GM19328 (cell line): Measurements from ENCODE around the gene HCN1.
"Not testable (repeated sequence)": the region's sequence is repeated elsewhere in the genome, so short reads cannot be mapped to it uniquely, and the experiment has no call there.

ENCODE experiments used
- ATAC-seq: cut with Tn5 transposase; IDR thresholded peaks from one replicate; pipeline ENCODE4 v1.9.1; 2021; ENCODE audit warnings: mild to moderate bottlenecking, moderate library complexity; ENCODE audit not compliant: unreplicated experiment

Gene HCN1

GRCh38 chr5:45437752-45438151 lies 258.4 kb downstream of the HCN1 start:
- no peak for ATAC-seq

DNA sequence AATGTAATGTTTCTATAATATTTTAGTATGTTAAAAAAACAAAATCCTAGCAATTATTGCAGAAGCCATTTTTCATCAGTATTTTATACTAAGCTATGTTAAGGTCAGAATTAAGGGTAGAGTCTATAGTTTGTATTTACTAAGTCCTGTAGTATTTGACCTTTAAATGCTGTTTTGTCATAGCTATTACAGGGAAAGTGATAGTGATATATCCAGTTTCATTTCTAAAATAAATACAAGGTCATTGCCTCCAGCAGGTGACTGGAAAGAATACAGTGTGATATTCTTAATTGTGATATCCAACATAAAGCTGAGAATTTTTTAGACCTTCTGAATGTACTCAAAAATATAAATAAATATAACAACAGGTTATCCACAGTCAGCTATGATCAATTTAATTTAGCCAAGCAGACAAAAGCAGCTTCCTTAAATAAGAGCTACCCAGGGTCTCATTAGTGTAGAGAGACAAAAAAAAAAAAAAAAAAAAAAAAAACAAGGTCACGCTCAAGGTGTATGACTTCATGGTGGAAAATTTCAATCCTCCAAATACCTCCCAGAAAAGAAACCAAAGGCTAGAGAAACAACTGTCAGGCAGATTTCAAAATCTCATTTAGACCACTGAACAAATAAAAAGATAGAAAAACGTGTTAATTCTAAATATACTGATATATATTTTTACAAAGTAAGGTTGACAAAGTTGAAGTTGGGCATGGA lies 278.7 kb downstream of the HCN1 start:
- ATAC-seq: no peak

- ATAC-seq: no peak
Observed at GRCh38 chr5:45414620-45415573, 281.3 kb downstream of the HCN1 start.

DNA sequence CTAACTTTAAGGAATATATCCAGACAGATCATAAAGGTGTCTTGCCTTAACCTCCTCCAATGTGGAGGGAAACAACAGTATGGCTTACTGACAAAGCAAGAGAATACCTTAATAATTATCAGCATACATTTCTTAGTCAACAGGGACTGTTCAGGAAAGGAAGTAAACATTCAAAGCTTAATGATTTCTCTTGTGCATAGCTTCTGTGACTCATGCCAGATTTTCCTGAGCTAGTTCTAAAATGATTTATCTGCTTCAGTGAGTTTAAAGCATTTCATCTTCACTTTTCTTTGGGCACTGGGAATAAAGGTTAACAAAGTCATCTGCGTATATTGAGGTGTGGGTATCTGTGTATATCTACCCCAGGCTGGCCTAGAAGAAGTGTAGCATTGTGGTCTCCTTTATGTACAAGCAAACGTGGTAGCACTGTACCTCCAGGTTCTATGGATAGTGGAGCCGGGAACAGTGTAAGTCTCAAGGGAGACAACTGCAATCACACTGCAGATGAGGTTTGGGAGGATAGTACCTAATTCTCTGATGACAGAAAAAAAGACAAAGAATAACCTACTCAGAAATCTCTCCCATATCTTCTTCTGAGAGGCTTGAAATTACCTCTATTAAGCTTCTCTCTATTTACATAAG lies 284.1 kb downstream of the HCN1 start:
- no peak for ATAC-seq

DNA sequence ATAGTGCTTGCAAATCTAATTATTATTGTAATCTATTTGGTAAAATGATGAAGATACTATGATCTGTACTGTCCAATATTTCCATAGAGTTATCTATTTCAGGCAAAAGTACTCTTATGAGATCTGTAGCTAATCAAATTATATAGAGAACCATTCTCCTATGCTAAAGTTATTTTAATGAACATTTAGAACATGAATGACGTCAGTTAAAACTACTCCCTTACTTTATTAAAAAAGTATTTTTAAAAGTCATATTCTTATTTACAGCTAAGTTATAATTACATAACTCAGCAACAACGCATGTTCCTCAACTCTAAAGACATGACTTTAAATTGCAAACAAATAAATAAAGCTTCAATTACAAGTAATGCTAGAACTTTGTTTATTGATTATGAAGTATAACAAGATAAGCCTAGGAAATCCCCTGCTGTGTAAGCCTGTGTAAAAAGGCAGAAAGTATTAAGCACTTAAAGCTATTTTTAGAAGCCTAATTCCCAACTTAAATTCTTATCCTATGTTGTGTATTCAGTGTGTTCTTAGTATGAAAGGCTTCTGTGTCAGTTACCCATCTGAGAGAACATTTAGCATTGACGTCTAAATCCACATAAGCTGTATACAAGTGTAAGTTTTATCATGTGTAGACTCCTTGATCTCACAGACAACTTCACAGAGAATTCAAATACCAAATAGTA lies 285.7 kb downstream of the HCN1 start:
- ATAC-seq: no peak

DNA sequence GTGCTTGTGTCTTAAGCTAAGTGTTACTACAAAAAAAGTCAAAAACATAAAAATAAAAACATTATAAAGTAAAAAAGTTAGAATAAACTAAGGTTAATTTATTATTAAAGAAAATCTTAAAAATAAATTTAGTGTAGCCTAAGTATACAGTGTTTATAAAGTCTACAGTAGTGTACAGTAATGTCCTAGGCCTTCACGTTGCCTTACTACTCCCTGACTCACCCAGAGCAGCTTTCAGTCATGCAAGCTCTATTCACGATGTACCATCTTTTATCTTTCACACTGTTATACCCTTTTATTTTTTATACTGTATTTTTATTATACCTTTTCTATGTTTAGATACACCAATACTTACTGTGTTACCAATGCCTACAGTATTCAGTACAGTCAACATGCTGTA lies 288.1 kb downstream of the HCN1 start:
- ATAC-seq: no peak

GRCh38 chr5:45402804-45403455 lies 293.2 kb downstream of the HCN1 start:
- ATAC-seq: no peak

DNA sequence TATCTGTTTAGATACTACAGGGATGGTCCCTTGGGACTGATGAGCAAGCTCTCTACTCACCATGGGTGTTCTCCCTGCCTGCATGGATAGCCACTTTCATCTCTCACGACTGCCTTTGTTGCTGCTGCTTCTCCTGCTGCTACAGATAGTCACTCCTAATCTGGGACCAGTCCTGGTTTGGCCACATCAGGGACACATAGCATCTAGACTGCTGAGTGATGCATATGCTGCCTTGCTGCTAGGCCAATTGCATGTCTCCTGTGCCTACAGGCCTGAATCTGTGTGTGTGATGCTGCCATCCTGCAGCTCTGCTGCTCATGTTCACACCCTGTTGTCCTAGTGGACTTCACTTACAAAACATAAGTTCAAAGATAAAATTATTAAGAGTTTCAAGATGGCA lies 297.1 kb downstream of the HCN1 start:
- ATAC-seq: no peak

- no peak for ATAC-seq
Observed at GRCh38 chr5:45385321-45386058, 310.7 kb downstream of the HCN1 start.

- no peak for ATAC-seq
Observed at GRCh38 chr5:45383985-45384384, 312.2 kb downstream of the HCN1 start.

DNA sequence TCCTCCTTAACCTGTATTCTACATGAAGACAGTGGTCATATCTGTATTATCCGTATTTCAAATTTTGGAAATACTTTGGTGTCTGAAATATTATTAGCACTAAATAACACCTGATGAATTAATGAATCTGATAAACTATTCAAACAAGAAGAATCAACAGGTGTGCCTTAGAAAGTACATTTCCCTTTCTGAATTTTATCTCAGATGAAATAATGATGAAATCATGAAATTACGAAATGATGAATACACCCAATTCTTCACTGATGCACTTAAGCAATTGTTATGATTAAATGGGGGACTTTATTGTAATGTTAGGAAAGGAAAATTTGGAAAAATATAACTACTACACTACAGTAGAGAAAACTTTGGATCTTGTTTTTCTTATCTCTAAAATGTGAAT lies 313.6 kb downstream of the HCN1 start:
- ATAC-seq: no peak

GRCh38 chr5:45376417-45376816 lies 319.8 kb downstream of the HCN1 start:
- no peak for ATAC-seq

DNA sequence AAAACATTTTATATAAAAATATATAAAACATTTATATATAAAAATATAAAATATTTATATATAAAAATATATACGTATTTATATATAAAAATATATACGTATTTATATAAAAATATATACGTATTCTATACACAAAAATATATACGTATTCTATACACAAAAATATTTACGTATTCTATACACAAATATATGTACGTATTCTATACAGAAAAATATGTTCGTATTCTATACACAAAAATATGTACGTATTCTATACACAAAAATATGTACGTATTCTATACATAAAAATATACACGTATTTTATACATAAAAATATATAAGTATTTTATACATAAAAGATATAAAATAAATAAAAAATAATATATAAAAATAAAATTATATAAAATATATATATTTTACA lies 323.6 kb downstream of the HCN1 start:
- no peak for ATAC-seq

DNA sequence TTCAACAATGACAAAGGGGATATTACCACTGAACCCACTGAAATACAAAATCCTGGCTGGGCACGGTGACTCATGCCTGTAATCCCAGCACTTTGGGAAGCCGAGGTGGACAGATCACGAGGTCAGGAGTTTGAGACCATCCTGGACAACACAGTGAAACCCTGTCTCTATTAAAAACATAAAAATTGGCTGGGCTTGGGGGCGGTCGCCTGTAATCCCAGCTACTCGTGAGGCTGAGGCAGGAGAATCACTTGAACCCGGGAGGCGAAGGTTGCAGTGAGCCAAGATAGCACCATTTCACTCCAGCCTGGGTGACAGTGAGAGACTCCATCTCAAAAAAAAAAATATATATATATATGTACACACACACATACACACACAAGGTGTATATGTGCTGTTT lies 324.8 kb downstream of the HCN1 start:
- not testable (repeated sequence) for ATAC-seq

GRCh38 chr5:45355189-45355992 lies 340.8 kb downstream of the HCN1 start:
- ATAC-seq: no peak

DNA sequence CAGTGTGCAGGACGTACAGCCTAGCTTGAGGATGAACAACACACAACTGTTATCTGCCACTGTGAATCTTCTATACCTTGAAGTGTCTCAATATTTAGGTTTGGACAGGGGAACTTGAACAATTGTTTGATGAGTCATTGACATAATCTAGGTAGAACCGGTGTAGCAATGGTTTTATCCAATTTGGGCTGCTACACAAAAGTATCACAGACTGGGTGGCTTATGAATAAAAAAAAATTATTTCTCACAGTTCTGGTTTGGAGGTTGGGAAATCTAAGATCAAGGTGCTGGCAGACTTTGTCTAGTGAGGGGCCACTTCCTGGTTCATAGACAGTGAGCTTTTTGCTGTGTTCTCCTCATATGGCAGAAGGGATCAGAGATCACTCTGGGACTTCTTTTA lies 359.7 kb downstream of the HCN1 start:
- ATAC-seq: no peak

DNA sequence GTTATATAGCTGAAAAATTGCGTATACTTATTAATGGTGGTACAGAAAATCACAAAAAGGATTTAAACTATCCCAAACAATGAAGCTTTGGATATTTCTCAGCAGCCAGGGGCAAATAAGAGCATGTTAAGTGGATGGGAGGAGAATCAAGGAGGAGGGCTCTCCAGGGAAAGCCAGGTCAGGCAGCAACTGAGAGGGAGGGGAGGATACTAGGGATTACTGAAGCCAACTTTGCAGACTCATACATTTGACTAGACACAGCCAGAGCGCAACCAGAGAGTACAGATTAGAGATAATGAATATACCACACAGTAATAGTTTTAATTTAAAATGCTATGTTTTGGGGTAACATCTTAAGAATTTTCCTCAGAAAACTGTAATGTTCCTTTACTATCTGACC lies 360.2 kb downstream of the HCN1 start:
- ATAC-seq: no peak

DNA sequence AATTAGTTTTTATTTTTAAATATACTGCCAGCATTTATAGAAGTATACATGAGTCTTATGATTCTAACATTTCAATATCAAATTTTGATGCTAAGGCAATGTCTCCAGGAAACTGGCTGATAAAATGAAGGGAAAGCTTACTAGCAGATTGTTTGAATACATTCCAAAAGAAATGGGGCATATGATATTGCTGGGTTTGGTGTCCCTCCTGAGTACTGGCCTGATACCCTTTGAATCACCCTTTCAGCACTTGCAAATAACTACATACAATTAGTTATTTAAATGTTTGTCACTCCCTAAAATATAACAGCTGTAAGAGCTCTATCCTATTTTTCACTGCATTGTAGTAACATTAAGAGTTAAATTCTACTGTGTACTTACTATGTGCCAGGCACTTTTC lies 360.8 kb downstream of the HCN1 start:
- ATAC-seq: no peak

GRCh38 chr5:45334939-45335338 lies 361.2 kb downstream of the HCN1 start:
- ATAC-seq: no peak
